ENCODE results near the gene ALK.

Gene ALK

GRCh38 chr2:29485631-29486030 lies 435.8 kb downstream of the ALK start:
- no peak for DNase-seq (ENCODE audit: low spot score)

GRCh38 chr2:29485117-29485516 lies 436.3 kb downstream of the ALK start:
- no peak for DNase-seq (ENCODE audit: low spot score)

- DNase-seq (ENCODE audit: low spot score): no peak
Observed at GRCh38 chr2:29482867-29483266, 438.5 kb downstream of the ALK start.

- DNase-seq (ENCODE audit: low spot score): no peak
Observed at GRCh38 chr2:29482348-29482747, 439.0 kb downstream of the ALK start.

GRCh38 chr2:29481313-29481712 lies 440.1 kb downstream of the ALK start:
- DNase-seq (ENCODE audit: low spot score): no peak

GRCh38 chr2:29480426-29480825 lies 441.0 kb downstream of the ALK start:
- no peak for DNase-seq (ENCODE audit: low spot score)

- no peak for DNase-seq (ENCODE audit: low spot score)
Observed at GRCh38 chr2:29479401-29479800, 442.0 kb downstream of the ALK start.

- no peak for DNase-seq (ENCODE audit: low spot score)
Observed at GRCh38 chr2:29478641-29479040, 442.7 kb downstream of the ALK start.

- DNase-seq (ENCODE audit: low spot score): no peak
Observed at GRCh38 chr2:29477186-29477585, 444.2 kb downstream of the ALK start.

GRCh38 chr2:29475499-29475898 lies 445.9 kb downstream of the ALK start:
- no peak for DNase-seq (ENCODE audit: low spot score)

- no peak for DNase-seq (ENCODE audit: low spot score)
Observed at GRCh38 chr2:29469961-29470360, 451.4 kb downstream of the ALK start.

GRCh38 chr2:29469516-29469915 lies 451.9 kb downstream of the ALK start:
- no peak for DNase-seq (ENCODE audit: low spot score)

- DNase-seq (ENCODE audit: low spot score): no peak
Observed at GRCh38 chr2:29463181-29463900, 458.0 kb downstream of the ALK start.

- no peak for DNase-seq (ENCODE audit: low spot score)
Observed at GRCh38 chr2:29462293-29462692, 459.1 kb downstream of the ALK start.

GRCh38 chr2:29460190-29460589 lies 461.2 kb downstream of the ALK start:
- DNase-seq (ENCODE audit: low spot score): no peak

GRCh38 chr2:29459445-29460179 lies 461.8 kb downstream of the ALK start:
- DNase-seq (ENCODE audit: low spot score): no peak

GRCh38 chr2:29456429-29456828 lies 465.0 kb downstream of the ALK start:
- no peak for DNase-seq (ENCODE audit: low spot score)

GRCh38 chr2:29455200-29455860 lies 466.1 kb downstream of the ALK start:
- no peak for DNase-seq (ENCODE audit: low spot score)

GRCh38 chr2:29452036-29452435 lies 469.4 kb downstream of the ALK start:
- DNase-seq (ENCODE audit: low spot score): no peak

GRCh38 chr2:29450596-29451222 lies 470.7 kb downstream of the ALK start:
- DNase-seq (ENCODE audit: low spot score): no peak

- DNase-seq (ENCODE audit: low spot score): no peak
Observed at GRCh38 chr2:29449499-29449898, 471.9 kb downstream of the ALK start.

GRCh38 chr2:29448096-29448688 lies 473.2 kb downstream of the ALK start:
- no peak for DNase-seq (ENCODE audit: low spot score)
